ENCODE data around the gene DOCK4.

GRCh38 chr7:112018305-112019030 lies 187.7 kb downstream of the DOCK4 start:
- TF ChIP-seq CTCF (IDR thresholded peaks at IDR 0.05), result no peak
- TF ChIP-seq POLR2A (IDR thresholded peaks at IDR 0.05), result no peak
